GM19463 (cell line): Measurements from ENCODE around the gene PPP3CA.

Experiments used
- ATAC-seq: cut with Tn5 transposase; IDR thresholded peaks from one replicate; pipeline ENCODE4 v1.9.1; 2021; ENCODE audit warnings: mild to moderate bottlenecking, moderate library complexity; ENCODE audit not compliant: unreplicated experiment

Gene PPP3CA

GRCh38 chr4:101289306-101289705 is 58.0 kb downstream of the PPP3CA start:
- no peak for ATAC-seq

GRCh38 chr4:101288365-101289145 is 58.8 kb downstream of the PPP3CA start:
- ATAC-seq, result no peak

GRCh38 chr4:101287324-101287723 is 60.0 kb downstream of the PPP3CA start:
- no peak for ATAC-seq

GRCh38 chr4:101286663-101287062 is 60.7 kb downstream of the PPP3CA start:
- no peak for ATAC-seq

- no peak for ATAC-seq
Observed at GRCh38 chr4:101285985-101286384, 61.3 kb downstream of the PPP3CA start.

GRCh38 chr4:101284546-101284945 is 62.8 kb downstream of the PPP3CA start:
- ATAC-seq, result no peak

GRCh38 chr4:101283434-101283833 is 63.9 kb downstream of the PPP3CA start:
- no peak for ATAC-seq

GRCh38 chr4:101282076-101282844 is 65.1 kb downstream of the PPP3CA start:
- no peak for ATAC-seq

GRCh38 chr4:101280866-101281600 is 66.3 kb downstream of the PPP3CA start:
- no peak for ATAC-seq

- ATAC-seq, result peak; percentile 69
Observed at GRCh38 chr4:101279377-101279871, 67.9 kb downstream of the PPP3CA start.

GRCh38 chr4:101277671-101278070 is 69.7 kb downstream of the PPP3CA start:
- ATAC-seq, result no peak

- ATAC-seq, result no peak
Observed at GRCh38 chr4:101276661-101277060, 70.7 kb downstream of the PPP3CA start.

- ATAC-seq, result peak; percentile 64
Observed at GRCh38 chr4:101274888-101275752, 72.2 kb downstream of the PPP3CA start.

GRCh38 chr4:101271516-101271915 is 75.8 kb downstream of the PPP3CA start:
- no peak for ATAC-seq

- no peak for ATAC-seq
Observed at GRCh38 chr4:101269682-101270081, 77.6 kb downstream of the PPP3CA start.

- ATAC-seq, result no peak
Observed at GRCh38 chr4:101265816-101266172, 81.5 kb downstream of the PPP3CA start.

GRCh38 chr4:101264993-101265815 is 82.1 kb downstream of the PPP3CA start:
- no peak for ATAC-seq

GRCh38 chr4:101264512-101264911 is 82.8 kb downstream of the PPP3CA start:
- no peak for ATAC-seq

GRCh38 chr4:101262683-101263082 is 84.6 kb downstream of the PPP3CA start:
- no peak for ATAC-seq

- peak; percentile 89 for ATAC-seq
Observed at GRCh38 chr4:101259876-101260275, 87.5 kb downstream of the PPP3CA start.
